Measurements from ENCODE around the gene SOCS1. TPM values are rescaled to one million over a fixed set of nuclear protein-coding genes. Genes with fewer than 3 reads are reported as not detected.

The SOCS1 gene
- total RNA-seq, 2 donors from 2014 or later: 3.2 to 3.7 TPM

- Histone ChIP-seq H3K4me3 (no peak overlapping the region), H3K27me3 (no peaks in the 10 kb centered on the region), H3K36me3 (no peaks in the 10 kb centered on the region), H3K9ac (ENCODE audit: low read depth in 2 of 2, low read length in 2 of 2) (no peak overlapping the region), H3K4me1 (no peaks in the 10 kb centered on the region), H3K27ac (no peak overlapping the region), H3K9me3 (no peaks in the 10 kb centered on the region)
- no peak for DNase-seq
- no peak for TF ChIP-seq CTCF (IDR thresholded peaks at IDR 0.05)
- intact Hi-C loops (cut with DNase I): no loop called here
Measured at GRCh38 chr16:11215935-11216556, 40.0 kb downstream of the SOCS1 start.

GRCh38 chr16:11213799-11214198 is 42.2 kb downstream of the SOCS1 start:
- Histone ChIP-seq H3K36me3 (no peaks in the 10 kb centered on the region), H3K27me3 (no peaks in the 10 kb centered on the region), H3K4me1 (no peaks in the 10 kb centered on the region), H3K27ac (no peak overlapping the region), H3K4me3 (no peak overlapping the region), H3K9me3 (no peaks in the 10 kb centered on the region), H3K9ac (ENCODE audit: low read depth in 2 of 2, low read length in 2 of 2) (no peak overlapping the region)
- TF ChIP-seq CTCF (IDR thresholded peaks at IDR 0.05): no peak
- DNase-seq: no peak
- intact Hi-C loops (cut with DNase I): no loop called here

- no peak for DNase-seq
- no peak overlapping the region for H3K9ac ChIP-seq (ENCODE audit: low read depth in 2 of 2, low read length in 2 of 2)
Measured at GRCh38 chr16:11213373-11213772, 42.6 kb downstream of the SOCS1 start.

GRCh38 chr16:11212798-11213196 is 43.2 kb downstream of the SOCS1 start:
- Histone ChIP-seq H3K9ac (ENCODE audit: low read depth in 2 of 2, low read length in 2 of 2) (no peak overlapping the region), H3K36me3 (no peaks in the 10 kb centered on the region), H3K4me1 (no peaks in the 10 kb centered on the region), H3K27ac (no peak overlapping the region), H3K27me3 (no peaks in the 10 kb centered on the region), H3K4me3 (no peak overlapping the region), H3K9me3 (no peaks in the 10 kb centered on the region)
- intact Hi-C loops (cut with DNase I): no loop called here
- DNase-seq: no peak
- TF ChIP-seq CTCF (IDR thresholded peaks at IDR 0.05): no peak

More at GRCh38 chr16:11213373-11213772, 42.6 kb downstream of the SOCS1 start:
- Histone ChIP-seq H3K36me3 (no peaks in the 10 kb centered on the region), H3K4me3 (no peak overlapping the region), H3K9me3 (no peaks in the 10 kb centered on the region), H3K27ac (no peak overlapping the region), H3K27me3 (no peaks in the 10 kb centered on the region), H3K4me1 (no peaks in the 10 kb centered on the region)
- TF ChIP-seq CTCF (IDR thresholded peaks at IDR 0.05): no peak
- intact Hi-C loops (cut with DNase I): no loop called here

GRCh38 chr16:11211977-11212797 is 43.8 kb downstream of the SOCS1 start:
- Histone ChIP-seq H3K9ac (ENCODE audit: low read depth in 2 of 2, low read length in 2 of 2) (no peak overlapping the region), H3K27me3 (no peaks in the 10 kb centered on the region), H3K36me3 (no peaks in the 10 kb centered on the region), H3K27ac (no peak overlapping the region), H3K4me1 (no peaks in the 10 kb centered on the region), H3K4me3 (no peak overlapping the region), H3K9me3 (no peaks in the 10 kb centered on the region)
- no peak for DNase-seq
- TF ChIP-seq CTCF (IDR thresholded peaks at IDR 0.05): no peak
- intact Hi-C loops (cut with DNase I): no loop called here

All from colonic mucosa (tissue), 4 donors.